GM18508 (cell line): ENCODE data around the gene ERMAP.
"Not testable (repeated sequence)": the region's sequence is repeated elsewhere in the genome, so short reads cannot be mapped to it uniquely, and the experiment has no call there.

Experiments
- ATAC-seq: cut with Tn5 transposase; IDR thresholded peaks from one replicate; pipeline ENCODE4 v1.9.1; 2021; ENCODE audit warnings: moderate number of reproducible peaks; ENCODE audit not compliant: insufficient read depth, unreplicated experiment

Gene ERMAP

GRCh38 chr1:42806171-42806570 lies 10.8 kb upstream of the ERMAP start:
- ATAC-seq: no peak

GRCh38 chr1:42806593-42806992 lies 10.3 kb upstream of the ERMAP start:
- ATAC-seq: no peak

- ATAC-seq: no peak
These were observed 9.8 kb upstream of the ERMAP start for GRCh38 chr1:42807056-42807668.

- not testable (repeated sequence) for ATAC-seq
These were observed 2.1 kb upstream of the ERMAP start for GRCh38 chr1:42814815-42815214.

- ATAC-seq: no peak
These were observed 859 bp upstream of the ERMAP start for GRCh38 chr1:42815941-42816584.

- no peak for ATAC-seq
These were observed 482 bp downstream of the ERMAP start for GRCh38 chr1:42817440-42817767.

- no peak for ATAC-seq
These were observed 1.1 kb downstream of the ERMAP start for GRCh38 chr1:42817976-42818375.

GRCh38 chr1:42820813-42821212 lies 3.9 kb downstream of the ERMAP start:
- ATAC-seq: no peak

- ATAC-seq: no peak
These were observed 4.8 kb downstream of the ERMAP start for GRCh38 chr1:42821690-42822089.

- no peak for ATAC-seq
These were observed 6.0 kb downstream of the ERMAP start for GRCh38 chr1:42822800-42823392.

GRCh38 chr1:42824481-42825035 lies 7.6 kb downstream of the ERMAP start:
- ATAC-seq: no peak

- no peak for ATAC-seq
These were observed 8.3 kb downstream of the ERMAP start for GRCh38 chr1:42825036-42825851.

- no peak for ATAC-seq
These were observed 13.7 kb downstream of the ERMAP start for GRCh38 chr1:42830631-42831030.

GRCh38 chr1:42831273-42831672 lies 14.4 kb downstream of the ERMAP start:
- ATAC-seq: no peak

- no peak for ATAC-seq
These were observed 15.8 kb downstream of the ERMAP start for GRCh38 chr1:42832641-42833240.

GRCh38 chr1:42833981-42834380 lies 17.1 kb downstream of the ERMAP start:
- no peak for ATAC-seq

GRCh38 chr1:42834803-42835202 lies 17.9 kb downstream of the ERMAP start:
- ATAC-seq: no peak

- no peak for ATAC-seq
These were observed 18.5 kb downstream of the ERMAP start for GRCh38 chr1:42835422-42835821.

- ATAC-seq: no peak
These were observed 20.8 kb downstream of the ERMAP start for GRCh38 chr1:42837709-42838108.

GRCh38 chr1:42838482-42839190 lies 21.7 kb downstream of the ERMAP start:
- ATAC-seq: no peak
